ENCODE measurements around the gene CD80.

DNA sequence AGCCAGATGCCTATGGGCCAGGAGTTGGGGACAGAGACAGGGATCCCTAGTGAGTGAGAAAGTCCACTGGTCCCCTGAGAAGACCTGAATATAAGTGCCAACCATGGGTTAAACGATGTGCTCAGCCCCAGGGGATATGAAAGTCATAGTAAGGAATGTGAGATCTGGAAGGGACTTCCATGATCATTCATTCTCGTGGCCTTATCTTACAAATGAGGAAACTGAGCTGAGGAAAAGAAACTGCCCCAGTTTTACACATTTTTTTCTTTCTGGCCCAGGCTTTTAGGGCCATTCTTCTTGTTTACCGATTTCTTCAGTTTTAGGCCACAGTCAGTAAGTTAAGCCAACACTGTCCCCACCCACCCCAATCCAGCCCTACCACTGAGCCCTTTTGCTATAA lies 11.1 kb downstream of the CD80 start:
- no peak for TF ChIP-seq CTCF (IDR thresholded peaks at IDR 0.05)
- TF ChIP-seq POLR2A (IDR thresholded peaks at IDR 0.05), result no peak

Data from right lobe of liver (tissue), 4 donors.